Stimulated activated naive B cell treated with anti-CD40 and anti-IgM and Interleukin-4, amounts not matched to agents 10 μg/mL and 1 μg/mL and 100 μg/mL, for 72 hours (primary cell): ENCODE results near the gene ABHD3.
A peak's percentile ranks its signal among the peaks of the same experiment; 100 is the strongest.
"Not testable (repeated sequence)": the region's sequence is repeated elsewhere in the genome, so short reads cannot be mapped to it uniquely, and the experiment has no call there.

Experiments used
- ATAC-seq, 2 donors: fragments of 150-1000 bp; cut with Tn5 transposase; replicated peaks; 2 replicates each; pipeline ENCODE4 v1.10.0; 2021; ENCODE audit warnings: moderate library complexity in 1 of 2
- DNase-seq: peaks from one replicate; pipeline ENCODE4 v3.0.0; 2021
- H3K27ac Mint-ChIP-seq: one replicate; pipeline ENCODE4 v1.8.0; 2022; ENCODE audit warnings: mild to moderate bottlenecking, mixed read lengths
- H3K27me3 Mint-ChIP-seq, 2 donors: one replicate each; pipeline ENCODE4 v1.8.0; 2022; ENCODE audit warnings: mixed read lengths in 2 of 2
- H3K36me3 Mint-ChIP-seq, 2 donors: one replicate each; pipeline ENCODE4 v1.8.0; 2022; ENCODE audit warnings: mixed read lengths in 2 of 2, mild to moderate bottlenecking in 1 of 2
- H3K4me1 Mint-ChIP-seq, 2 donors: one replicate each; pipeline ENCODE4 v1.8.0; 2022; ENCODE audit warnings: mixed read lengths in 2 of 2, mild to moderate bottlenecking in 1 of 2
- H3K4me3 Mint-ChIP-seq, 2 donors: one replicate each; pipeline ENCODE4 v1.8.0; 2022; ENCODE audit warnings: mild to moderate bottlenecking in 2 of 2, mixed read lengths in 2 of 2, moderate library complexity in 1 of 2
- H3K9me3 Mint-ChIP-seq, 2 donors: one replicate each; pipeline ENCODE4 v1.8.0; 2022; ENCODE audit warnings: mixed read lengths in 2 of 2, mild to moderate bottlenecking in 1 of 2

The ABHD3 gene

GRCh38 chr18:21686282-21687105 is 18.1 kb downstream of the ABHD3 start:
- Mint-ChIP-seq H3K36me3 (peaks cover 12 to 25% of the 10 kb centered on the region in 2 donors), H3K4me3 (no peak overlapping the region), H3K4me1 (peaks cover 9 to 34% of the 10 kb centered on the region in 2 donors), H3K27me3 (no peaks in the 10 kb centered on the region), H3K27ac (no peak overlapping the region), H3K9me3 (peaks cover 3 to 4% of the 10 kb centered on the region in 2 donors)
- DNase-seq, result no peak
- ATAC-seq, result no peak

GRCh38 chr18:21685556-21685981 is 19.0 kb downstream of the ABHD3 start:
- peaks cover 12 to 19% of the 10 kb centered on the region in 2 donors for H3K36me3 Mint-ChIP-seq
- H3K4me1 Mint-ChIP-seq, result peaks cover 9 to 34% of the 10 kb centered on the region in 2 donors
- H3K27me3 Mint-ChIP-seq, H3K9me3 Mint-ChIP-seq: not testable (repeated sequence)
- peak overlapping the region; percentile 43 to 75 for H3K4me3 Mint-ChIP-seq
- peak; percentile 20 for DNase-seq
- peak; percentile 84 to 90 for ATAC-seq
- H3K27ac Mint-ChIP-seq, result peak overlapping the region; percentile 88

- H3K27ac Mint-ChIP-seq, result peak overlapping the region; percentile 72
Observed at GRCh38 chr18:21684731-21685130, 19.8 kb downstream of the ABHD3 start.

GRCh38 chr18:21682371-21683051 is 22.1 kb downstream of the ABHD3 start:
- no peaks in the 10 kb centered on the region for H3K9me3 Mint-ChIP-seq
- H3K4me3 Mint-ChIP-seq, result no peak overlapping the region
- no peak overlapping the region for H3K27ac Mint-ChIP-seq
- no peaks in the 10 kb centered on the region for H3K36me3 Mint-ChIP-seq
- DNase-seq (peak; percentile 9), ATAC-seq (peak; percentile 65 to 67)
- H3K27me3 Mint-ChIP-seq, result no peaks in the 10 kb centered on the region
- peaks cover 9 to 34% of the 10 kb centered on the region in 2 donors for H3K4me1 Mint-ChIP-seq

More at GRCh38 chr18:21684731-21685130, 19.8 kb downstream of the ABHD3 start:
- no peak overlapping the region for H3K4me3 Mint-ChIP-seq
- peak in 1 of 2 donors; percentile 37 for ATAC-seq
- H3K36me3 Mint-ChIP-seq, result peaks cover 9 to 12% of the 10 kb centered on the region in 2 donors
- H3K9me3 Mint-ChIP-seq, result peaks cover 3 to 4% of the 10 kb centered on the region in 2 donors
- peaks cover 9 to 34% of the 10 kb centered on the region in 2 donors for H3K4me1 Mint-ChIP-seq
- no peaks in the 10 kb centered on the region for H3K27me3 Mint-ChIP-seq
- no peak for DNase-seq

GRCh38 chr18:21680161-21680560 is 24.4 kb downstream of the ABHD3 start:
- no peak overlapping the region for H3K27ac Mint-ChIP-seq
- H3K36me3 Mint-ChIP-seq, result no peaks in the 10 kb centered on the region
- no peak overlapping the region for H3K4me3 Mint-ChIP-seq
- DNase-seq (no peak), ATAC-seq (no peak)
- peaks cover 3 to 12% of the 10 kb centered on the region in 2 donors for H3K4me1 Mint-ChIP-seq
- H3K27me3 Mint-ChIP-seq, result no peaks in the 10 kb centered on the region
- no peaks in the 10 kb centered on the region for H3K9me3 Mint-ChIP-seq

- no peaks in the 10 kb centered on the region for H3K9me3 Mint-ChIP-seq
- H3K27me3 Mint-ChIP-seq, result no peaks in the 10 kb centered on the region
- no peak overlapping the region for H3K4me3 Mint-ChIP-seq
- H3K36me3 Mint-ChIP-seq, result no peaks in the 10 kb centered on the region
- no peak overlapping the region for H3K27ac Mint-ChIP-seq
- peaks cover 1 to 3% of the 10 kb centered on the region in 2 donors for H3K4me1 Mint-ChIP-seq
- DNase-seq (no peak), ATAC-seq (no peak)
Observed at GRCh38 chr18:21678859-21679258, 25.7 kb downstream of the ABHD3 start.

- not testable (repeated sequence) for H3K36me3 Mint-ChIP-seq
Observed at GRCh38 chr18:21675354-21675753, 29.2 kb downstream of the ABHD3 start.

GRCh38 chr18:21672521-21673267 is 31.9 kb downstream of the ABHD3 start:
- no peak for DNase-seq
- H3K27ac Mint-ChIP-seq, result no peak overlapping the region

More at GRCh38 chr18:21675354-21675753, 29.2 kb downstream of the ABHD3 start:
- H3K9me3 Mint-ChIP-seq, ATAC-seq, H3K27me3 Mint-ChIP-seq, H3K4me3 Mint-ChIP-seq, H3K27ac Mint-ChIP-seq, H3K4me1 Mint-ChIP-seq, DNase-seq: not testable (repeated sequence)

GRCh38 chr18:21669736-21670285 is 34.8 kb downstream of the ABHD3 start:
- no peaks in the 10 kb centered on the region for H3K9me3 Mint-ChIP-seq
- ATAC-seq (no peak), DNase-seq (no peak)
- no peaks in the 10 kb centered on the region for H3K36me3 Mint-ChIP-seq
- no peaks in the 10 kb centered on the region for H3K27me3 Mint-ChIP-seq
- no peak overlapping the region for H3K27ac Mint-ChIP-seq
- no peak overlapping the region for H3K4me3 Mint-ChIP-seq
- H3K4me1 Mint-ChIP-seq, result no peaks in the 10 kb centered on the region

More at GRCh38 chr18:21672521-21673267, 31.9 kb downstream of the ABHD3 start:
- Mint-ChIP-seq H3K27me3 (no peaks in the 10 kb centered on the region), H3K9me3 (no peaks in the 10 kb centered on the region), H3K4me1 (no peaks in the 10 kb centered on the region), H3K36me3 (no peaks in the 10 kb centered on the region), H3K4me3 (no peak overlapping the region)
- no peak for ATAC-seq

GRCh38 chr18:21664069-21664468 is 40.5 kb downstream of the ABHD3 start:
- H3K9me3 Mint-ChIP-seq, result no peaks in the 10 kb centered on the region
- ATAC-seq (no peak), DNase-seq (no peak)
- H3K27me3 Mint-ChIP-seq, result no peaks in the 10 kb centered on the region
- H3K4me1 Mint-ChIP-seq, result peaks cover 0 to 2% of the 10 kb centered on the region in 2 donors
- H3K27ac Mint-ChIP-seq, result no peak overlapping the region
- peaks cover 3 to 11% of the 10 kb centered on the region in 2 donors for H3K36me3 Mint-ChIP-seq
- H3K4me3 Mint-ChIP-seq, result no peak overlapping the region

- DNase-seq (no peak), ATAC-seq (no peak)
- Mint-ChIP-seq H3K27me3 (no peaks in the 10 kb centered on the region), H3K27ac (no peak overlapping the region), H3K4me3 (no peak overlapping the region), H3K9me3 (no peaks in the 10 kb centered on the region), H3K4me1 (peaks cover 0 to 2% of the 10 kb centered on the region in 2 donors), H3K36me3 (peaks cover 3 to 11% of the 10 kb centered on the region in 2 donors)
Observed at GRCh38 chr18:21663578-21663977, 41.0 kb downstream of the ABHD3 start.

GRCh38 chr18:21662581-21662980 is 42.0 kb downstream of the ABHD3 start:
- ATAC-seq (no peak), DNase-seq (no peak)
- Mint-ChIP-seq H3K27ac (no peak overlapping the region), H3K4me3 (no peak overlapping the region), H3K9me3 (no peaks in the 10 kb centered on the region), H3K27me3 (no peaks in the 10 kb centered on the region), H3K4me1 (peaks cover 0 to 2% of the 10 kb centered on the region in 2 donors), H3K36me3 (peaks cover 3 to 14% of the 10 kb centered on the region in 2 donors)

GRCh38 chr18:21660078-21660477 is 44.5 kb downstream of the ABHD3 start:
- no peak overlapping the region for H3K27ac Mint-ChIP-seq
- ATAC-seq, result peak in 1 of 2 donors; percentile 55
- H3K36me3 Mint-ChIP-seq, result peaks cover 3 to 14% of the 10 kb centered on the region in 2 donors

GRCh38 chr18:21656402-21656801 is 48.2 kb downstream of the ABHD3 start:
- peaks cover 7 to 16% of the 10 kb centered on the region in 2 donors for H3K36me3 Mint-ChIP-seq
- no peak for ATAC-seq
- H3K27ac Mint-ChIP-seq, result no peak overlapping the region
- H3K4me3 Mint-ChIP-seq, result no peak overlapping the region
- DNase-seq, result no peak
- peaks cover 0 to 3% of the 10 kb centered on the region in 2 donors for H3K9me3 Mint-ChIP-seq
- no peaks in the 10 kb centered on the region for H3K27me3 Mint-ChIP-seq
- peaks cover 0 to 2% of the 10 kb centered on the region in 2 donors for H3K4me1 Mint-ChIP-seq

More at GRCh38 chr18:21660078-21660477, 44.5 kb downstream of the ABHD3 start:
- no peak for DNase-seq
- Mint-ChIP-seq H3K4me3 (no peak overlapping the region), H3K9me3 (no peaks in the 10 kb centered on the region), H3K4me1 (peaks cover 0 to 2% of the 10 kb centered on the region in 2 donors), H3K27me3 (no peaks in the 10 kb centered on the region)
